ENCODE data around the gene ANP32E.

The ANP32E gene

DNA sequence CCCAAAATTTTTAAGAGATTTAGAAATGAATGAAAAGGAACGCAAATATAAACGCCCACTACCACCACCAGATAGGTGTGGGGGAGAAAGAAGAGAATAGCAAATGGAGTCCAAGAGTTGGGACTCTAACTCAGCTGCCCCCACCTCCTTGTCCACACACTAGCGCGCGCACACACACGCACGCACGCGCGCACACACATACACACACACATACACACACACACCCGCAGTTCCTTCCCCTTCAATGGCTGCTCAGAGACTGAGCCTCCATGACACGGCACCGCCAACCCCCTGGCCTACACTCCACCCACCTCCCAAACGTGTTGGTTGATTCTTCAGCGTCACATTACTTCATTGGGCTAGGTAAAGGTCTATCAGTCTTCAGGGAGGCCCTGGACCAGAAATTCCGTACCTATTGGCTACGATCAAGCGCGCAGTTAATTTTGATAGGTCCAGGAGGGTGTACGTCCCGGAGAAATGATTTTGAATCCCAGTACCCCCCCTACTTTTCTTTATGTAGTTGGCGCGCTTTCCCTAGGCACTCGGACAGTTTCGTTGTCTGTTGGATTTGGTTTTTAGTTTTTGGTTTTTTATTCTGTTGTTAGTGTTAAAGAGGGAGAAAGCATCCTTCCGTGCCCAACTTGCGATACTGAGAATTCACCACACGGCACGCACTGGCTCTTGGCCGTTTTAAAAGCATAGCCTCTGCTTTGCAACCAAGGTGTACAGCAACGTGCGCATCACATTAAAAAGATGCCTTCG lies at the start of gene ANP32E:
Gene ANP32E (minus strand): TSS at position 261 of the 762 bp plus-strand sequence. CDS start 326 bp downstream, outside the sequence.
- Mint-ChIP-seq H3K27ac (ENCODE audit: low read depth) (no peak within 1 kb of the TSS), H3K9me3 (no peaks in the 10 kb centered on the region), H3K27me3 (no peaks in the 10 kb centered on the region), H3K4me1 (peaks cover 20% of the 10 kb centered on the region), H3K4me3 (no peak within 1 kb of the TSS), H3K36me3 (ENCODE audit: insufficient read depth) (peaks cover 15% of the 10 kb centered on the region)
- ATAC-seq (replicated peaks; ENCODE audit: extremely low read depth, poor library complexity, severe bottlenecking) (peak; percentile 89), DNase-seq (ENCODE audit: low spot score in 2 of 2) (peak; percentile 80 to 96)

DNA sequence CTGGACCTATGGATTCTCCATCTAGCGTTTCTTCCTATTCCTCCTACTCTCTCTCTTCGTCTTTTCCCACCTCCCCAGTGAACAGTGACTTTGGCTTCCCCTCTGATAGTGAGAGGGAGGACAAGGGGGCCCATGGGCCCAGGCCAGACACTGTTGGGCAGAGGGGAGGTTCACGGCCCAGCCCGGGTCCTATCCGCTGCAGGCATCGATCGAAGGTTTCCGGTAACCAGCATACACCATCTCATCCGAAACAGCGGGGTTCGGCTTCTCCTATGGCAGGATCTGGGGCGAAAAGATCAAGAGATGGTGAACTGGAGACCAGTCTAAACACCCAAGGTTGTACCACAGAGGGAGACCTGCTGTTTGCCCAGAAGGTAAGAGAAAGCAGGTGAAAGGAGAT lies 47.3 kb upstream of the ANP32E start:
- no peaks in the 10 kb centered on the region for H3K9me3 Mint-ChIP-seq
- ATAC-seq (replicated peaks; ENCODE audit: extremely low read depth, poor library complexity, severe bottlenecking) (no peak), DNase-seq (ENCODE audit: low spot score in 2 of 2) (no peak)
- H3K27ac Mint-ChIP-seq (ENCODE audit: low read depth), result no peak overlapping the region
- peaks cover 22% of the 10 kb centered on the region for H3K4me1 Mint-ChIP-seq
- no peaks in the 10 kb centered on the region for H3K27me3 Mint-ChIP-seq
- no peak overlapping the region for H3K4me3 Mint-ChIP-seq
- H3K36me3 Mint-ChIP-seq (ENCODE audit: insufficient read depth), result peaks cover 5% of the 10 kb centered on the region

DNA sequence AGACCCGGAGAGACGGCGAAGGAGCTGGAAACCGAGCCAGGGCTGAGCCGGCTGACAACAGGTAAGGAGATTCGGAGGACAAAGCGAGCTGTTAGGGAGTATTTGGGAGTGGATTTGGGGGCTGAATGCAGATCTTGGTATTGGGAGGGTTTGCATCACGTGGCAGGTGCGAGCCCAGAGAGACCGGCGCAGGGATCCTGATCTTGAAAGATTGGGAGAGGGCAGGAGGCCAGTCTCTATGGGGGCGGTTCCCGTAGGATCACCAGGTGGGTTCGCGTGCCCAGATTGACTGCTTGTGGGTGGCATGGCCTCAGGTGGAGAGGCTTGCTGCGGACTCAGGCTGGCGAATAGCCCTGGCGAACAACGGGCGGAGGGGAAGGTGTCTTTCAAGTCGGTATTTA lies 46.6 kb upstream of the ANP32E start:
- no peak for ATAC-seq (replicated peaks; ENCODE audit: extremely low read depth, poor library complexity, severe bottlenecking)
- peaks cover 22% of the 10 kb centered on the region for H3K4me1 Mint-ChIP-seq
- peak overlapping the region; percentile 90 for H3K27ac Mint-ChIP-seq (ENCODE audit: low read depth)
- H3K4me3 Mint-ChIP-seq, result peak overlapping the region; percentile 77
- no peaks in the 10 kb centered on the region for H3K9me3 Mint-ChIP-seq
- no peaks in the 10 kb centered on the region for H3K27me3 Mint-ChIP-seq
- no peak for DNase-seq (ENCODE audit: low spot score in 2 of 2)
- H3K36me3 Mint-ChIP-seq (ENCODE audit: insufficient read depth), result peaks cover 5% of the 10 kb centered on the region

DNA sequence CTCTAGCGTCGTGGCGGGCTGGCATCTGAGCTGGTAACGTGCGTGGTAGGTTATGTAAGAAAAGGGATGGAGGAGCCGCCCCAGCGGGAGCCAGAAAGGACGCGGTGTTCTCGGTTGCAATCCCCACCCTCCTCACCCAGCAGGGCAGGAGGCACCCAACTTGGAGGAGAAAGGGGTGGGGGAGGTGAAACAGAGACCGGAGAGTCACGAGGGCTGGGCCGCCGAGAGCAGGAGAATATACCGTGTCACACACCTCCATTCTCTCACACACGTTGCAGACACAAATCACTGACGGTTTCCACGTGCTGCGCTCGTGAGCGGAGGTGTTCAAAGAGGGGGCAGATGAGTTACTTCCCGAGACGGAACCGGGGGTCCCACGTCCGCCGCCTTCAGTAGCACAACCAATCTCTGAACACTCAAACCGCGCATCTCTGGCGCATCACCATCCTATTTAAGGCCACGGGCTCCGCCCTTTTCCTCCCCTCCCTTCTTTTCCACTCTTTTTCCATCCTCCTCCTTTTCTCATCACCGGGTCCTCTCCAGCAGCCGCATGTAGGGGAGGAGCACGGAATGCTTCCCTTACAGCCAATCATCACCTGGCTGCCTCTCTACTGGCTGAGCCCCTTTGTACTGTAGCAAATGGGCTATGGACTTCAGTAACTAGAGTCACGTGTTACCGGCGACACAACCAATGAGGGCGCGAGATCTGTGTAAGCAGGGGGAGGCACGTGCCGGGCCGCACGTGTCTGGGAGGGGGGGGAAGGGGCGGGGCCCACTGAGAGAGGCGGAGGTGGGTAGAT lies 46.0 kb upstream of the ANP32E start, which contains the start of gene CIART:
Gene CIART (plus strand): TSS at position 797 of the 800 bp plus-strand sequence. CDS start 714 bp downstream, outside the sequence.
- Mint-ChIP-seq H3K27ac (ENCODE audit: low read depth) (peak within 1 kb of the TSS; percentile 90), H3K4me3 (peak within 1 kb of the TSS; percentile 77), H3K9me3 (no peaks in the 10 kb centered on the region), H3K36me3 (ENCODE audit: insufficient read depth) (peaks cover 5% of the 10 kb centered on the region), H3K27me3 (no peaks in the 10 kb centered on the region), H3K4me1 (peaks cover 22% of the 10 kb centered on the region)
- DNase-seq (ENCODE audit: low spot score in 2 of 2) (peak; percentile 29 to 58), ATAC-seq (replicated peaks; ENCODE audit: extremely low read depth, poor library complexity, severe bottlenecking) (peak; percentile 92)

- DNase-seq (ENCODE audit: low spot score in 2 of 2), result peak in 1 of 2 donors; percentile 22
- Mint-ChIP-seq H3K27ac (ENCODE audit: low read depth) (peak overlapping the region; percentile 90), H3K9me3 (no peaks in the 10 kb centered on the region), H3K4me3 (peak overlapping the region; percentile 77), H3K27me3 (no peaks in the 10 kb centered on the region), H3K36me3 (ENCODE audit: insufficient read depth) (peaks cover 5% of the 10 kb centered on the region), H3K4me1 (peaks cover 22% of the 10 kb centered on the region)
- peak; percentile 33 for ATAC-seq (replicated peaks; ENCODE audit: extremely low read depth, poor library complexity, severe bottlenecking)
Observed at GRCh38 chr1:150281221-150281757, 45.4 kb upstream of the ANP32E start.

DNA sequence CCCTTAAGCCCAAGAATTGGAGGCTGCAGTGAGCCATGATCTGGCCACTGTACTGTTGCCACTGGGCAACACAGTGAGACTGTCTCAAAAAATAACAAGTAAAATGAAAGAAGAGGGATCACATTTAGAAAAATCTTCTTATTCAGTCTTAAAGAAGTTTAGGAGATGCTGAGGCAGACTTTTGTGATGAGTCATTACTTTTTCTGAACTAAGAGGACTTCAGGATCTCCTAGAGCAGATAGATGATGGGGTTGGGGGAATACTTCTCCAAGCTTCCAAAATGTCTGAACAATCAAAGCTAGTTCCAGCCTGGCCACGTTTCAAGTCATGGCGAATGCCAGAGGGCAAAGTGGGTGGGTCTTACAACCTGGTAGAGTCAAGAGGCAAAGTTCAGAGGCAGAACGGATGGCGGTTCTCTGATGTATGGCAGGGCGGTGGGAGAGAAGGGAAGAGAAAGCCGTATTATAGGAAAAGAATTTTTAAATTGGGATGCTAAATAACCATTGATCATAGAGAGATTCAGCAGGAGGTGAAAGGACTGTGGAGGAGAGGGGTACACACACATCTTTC lies 44.3 kb upstream of the ANP32E start:
- Mint-ChIP-seq H3K36me3 (ENCODE audit: insufficient read depth) (peaks cover 5% of the 10 kb centered on the region), H3K4me1 (peaks cover 22% of the 10 kb centered on the region), H3K27me3 (no peaks in the 10 kb centered on the region), H3K4me3 (no peak overlapping the region), H3K27ac (ENCODE audit: low read depth) (no peak overlapping the region), H3K9me3 (no peaks in the 10 kb centered on the region)
- DNase-seq (ENCODE audit: low spot score in 2 of 2), result no peak
- ATAC-seq (replicated peaks; ENCODE audit: extremely low read depth, poor library complexity, severe bottlenecking), result no peak

DNA sequence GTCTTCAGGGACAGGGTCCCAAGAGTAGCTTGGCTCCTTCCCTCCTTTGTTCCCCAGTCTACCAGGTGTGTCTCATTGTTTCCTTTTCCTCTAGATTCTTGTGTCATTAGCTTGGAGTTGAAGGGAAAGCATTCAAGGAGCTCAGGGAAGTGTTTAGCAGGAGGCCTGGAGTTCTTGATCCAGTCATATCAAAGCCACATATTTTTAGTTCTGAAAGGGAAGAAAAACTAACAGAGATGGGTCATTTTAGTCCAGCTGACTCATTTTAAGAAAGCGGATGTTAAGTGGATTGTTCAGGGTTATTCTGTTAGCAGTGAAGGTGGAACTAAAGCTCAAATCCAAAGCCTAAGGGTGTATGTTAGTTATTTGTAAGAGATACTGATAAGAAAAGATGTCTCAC lies 37.4 kb upstream of the ANP32E start:
- Mint-ChIP-seq H3K27me3 (no peaks in the 10 kb centered on the region), H3K4me1 (peaks cover 15% of the 10 kb centered on the region), H3K36me3 (ENCODE audit: insufficient read depth) (peaks cover 12% of the 10 kb centered on the region), H3K27ac (ENCODE audit: low read depth) (peak overlapping the region; percentile 7), H3K4me3 (no peak overlapping the region), H3K9me3 (no peaks in the 10 kb centered on the region)
- ATAC-seq (replicated peaks; ENCODE audit: extremely low read depth, poor library complexity, severe bottlenecking) (no peak), DNase-seq (ENCODE audit: low spot score in 2 of 2) (no peak)

GRCh38 chr1:150271291-150271959 lies 35.5 kb upstream of the ANP32E start:
- Mint-ChIP-seq H3K4me1 (peaks cover 32% of the 10 kb centered on the region), H3K36me3 (ENCODE audit: insufficient read depth) (peaks cover 22% of the 10 kb centered on the region), H3K9me3 (no peaks in the 10 kb centered on the region), H3K27me3 (no peaks in the 10 kb centered on the region), H3K4me3 (no peak overlapping the region), H3K27ac (ENCODE audit: low read depth) (no peak overlapping the region)
- DNase-seq (ENCODE audit: low spot score in 2 of 2) (no peak), ATAC-seq (replicated peaks; ENCODE audit: extremely low read depth, poor library complexity, severe bottlenecking) (no peak)

GRCh38 chr1:150269451-150269850 lies 33.5 kb upstream of the ANP32E start:
- no peak for ATAC-seq (replicated peaks; ENCODE audit: extremely low read depth, poor library complexity, severe bottlenecking)
- H3K27me3 Mint-ChIP-seq, result no peaks in the 10 kb centered on the region

DNA sequence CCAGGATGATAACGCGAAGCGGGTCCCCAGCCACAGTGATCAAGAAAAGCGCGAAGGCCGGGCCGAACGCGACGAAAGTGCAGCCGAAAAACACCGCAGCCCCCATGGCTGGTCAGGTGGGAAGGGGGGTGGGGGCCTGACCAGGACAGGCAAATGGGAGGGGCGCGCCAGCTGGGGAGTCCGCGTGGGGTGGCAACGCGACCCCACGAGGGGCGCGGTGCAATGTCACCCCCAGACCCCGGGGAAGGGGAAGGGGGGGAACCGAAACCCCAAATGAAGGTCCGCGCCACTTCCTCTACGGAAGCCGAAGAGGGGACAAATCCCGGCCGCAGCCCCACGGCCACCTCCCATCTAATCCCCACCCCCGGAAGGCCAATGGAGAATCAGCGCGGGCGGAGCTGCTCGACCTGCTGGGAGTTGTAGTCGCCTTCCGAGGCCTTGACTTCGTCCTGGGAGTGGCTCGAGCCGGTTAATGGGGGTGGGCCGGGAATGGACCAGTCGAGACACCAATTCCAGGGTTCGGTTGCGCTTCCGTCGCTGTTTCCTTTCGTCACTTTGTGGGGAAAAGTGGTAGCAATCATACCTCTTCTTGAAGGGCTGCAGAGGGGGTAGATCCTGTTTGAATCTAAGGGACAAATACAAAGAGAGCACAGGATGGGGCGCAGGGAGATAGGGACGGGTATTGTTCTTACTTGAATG lies 32.9 kb upstream of the ANP32E start, which contains the start of gene APH1A:
Gene APH1A (minus strand): TSS at position 312 of the 699 bp plus-strand sequence. CDS start 206 bp downstream, at position 106.
- H3K4me3 Mint-ChIP-seq, result peak within 1 kb of the TSS; percentile 92
- DNase-seq (ENCODE audit: low spot score in 2 of 2) (peak; percentile 77 to 81), ATAC-seq (replicated peaks; ENCODE audit: extremely low read depth, poor library complexity, severe bottlenecking) (peak; percentile 94)
- peaks cover 29% of the 10 kb centered on the region for H3K36me3 Mint-ChIP-seq (ENCODE audit: insufficient read depth)
- peak within 1 kb of the TSS; percentile 96 for H3K27ac Mint-ChIP-seq (ENCODE audit: low read depth)
- H3K27me3 Mint-ChIP-seq, result no peaks in the 10 kb centered on the region
- H3K9me3 Mint-ChIP-seq, result no peaks in the 10 kb centered on the region
- peaks cover 32% of the 10 kb centered on the region for H3K4me1 Mint-ChIP-seq

More at GRCh38 chr1:150269451-150269850, 33.5 kb upstream of the ANP32E start:
- no peak for DNase-seq (ENCODE audit: low spot score in 2 of 2)
- Mint-ChIP-seq H3K4me1 (peaks cover 32% of the 10 kb centered on the region), H3K36me3 (ENCODE audit: insufficient read depth) (peaks cover 27% of the 10 kb centered on the region), H3K4me3 (peak overlapping the region; percentile 92), H3K9me3 (no peaks in the 10 kb centered on the region), H3K27ac (ENCODE audit: low read depth) (peak overlapping the region; percentile 96)

- Mint-ChIP-seq H3K27me3 (no peaks in the 10 kb centered on the region), H3K9me3 (no peaks in the 10 kb centered on the region), H3K36me3 (ENCODE audit: insufficient read depth) (peaks cover 29% of the 10 kb centered on the region), H3K27ac (ENCODE audit: low read depth) (peak overlapping the region; percentile 96), H3K4me3 (peak overlapping the region; percentile 92), H3K4me1 (peaks cover 32% of the 10 kb centered on the region)
- peak; percentile 29 to 38 for DNase-seq (ENCODE audit: low spot score in 2 of 2)
- peak; percentile 64 for ATAC-seq (replicated peaks; ENCODE audit: extremely low read depth, poor library complexity, severe bottlenecking)
Observed at GRCh38 chr1:150268340-150268704, 32.4 kb upstream of the ANP32E start.

Measured in central memory CD8-positive, alpha-beta T cell (primary cell).